HG03060 (cell line): Measurements from ENCODE around the gene SCGB1C1.
A peak's percentile ranks its signal among the peaks of the same experiment; 100 is the strongest.
"Not testable (repeated sequence)": the region's sequence is repeated elsewhere in the genome, so short reads cannot be mapped to it uniquely, and the experiment has no call there.

Experiments
- ATAC-seq: cut with Tn5 transposase; IDR thresholded peaks from one replicate; pipeline ENCODE4 v1.9.1; 2021; ENCODE audit warnings: low read depth, moderate number of reproducible peaks; ENCODE audit not compliant: unreplicated experiment

Gene SCGB1C1

DNA sequence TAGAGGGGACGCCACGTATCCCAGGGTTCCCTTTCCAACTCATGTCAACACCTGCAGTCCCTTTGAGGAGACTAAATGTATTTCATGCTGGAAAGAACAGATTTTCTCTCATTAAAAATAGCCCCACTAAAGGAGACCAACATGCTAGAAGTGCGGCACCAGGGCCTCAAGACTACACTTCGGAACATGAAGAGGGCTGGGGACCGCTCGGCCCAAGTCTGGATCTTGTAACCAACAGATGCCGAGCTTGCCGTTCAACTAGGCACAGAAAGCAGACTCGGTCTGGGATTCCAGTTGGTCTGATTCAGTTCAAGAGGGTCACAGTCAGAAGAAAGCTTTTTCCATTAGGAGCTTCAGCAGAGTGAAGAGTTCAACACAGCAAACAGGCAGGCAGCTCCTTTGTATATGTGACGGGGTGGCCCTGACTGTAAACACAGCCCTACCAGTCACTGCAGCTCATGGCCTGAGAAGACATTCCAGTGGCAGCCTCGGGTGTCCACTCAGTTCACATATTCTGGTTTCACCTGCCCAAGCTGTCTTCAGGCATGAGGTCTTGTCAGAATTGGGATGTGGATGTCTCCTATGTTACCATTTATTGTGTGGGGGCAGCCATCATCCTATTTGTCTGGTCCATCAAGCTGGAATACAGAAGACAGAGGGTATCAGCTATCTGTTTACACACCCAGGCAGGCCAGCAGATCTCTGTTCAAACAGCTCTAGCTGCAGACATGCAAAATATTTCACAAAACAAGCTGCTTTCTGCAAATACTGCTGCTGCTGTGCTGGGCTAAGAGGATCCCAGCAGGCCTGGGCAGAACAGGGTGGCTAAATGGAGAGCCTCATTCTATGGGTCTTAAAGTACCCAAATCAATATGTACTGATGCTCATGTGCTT, 23.4 kb downstream of the SCGB1C1 start:
- no peak for ATAC-seq

DNA sequence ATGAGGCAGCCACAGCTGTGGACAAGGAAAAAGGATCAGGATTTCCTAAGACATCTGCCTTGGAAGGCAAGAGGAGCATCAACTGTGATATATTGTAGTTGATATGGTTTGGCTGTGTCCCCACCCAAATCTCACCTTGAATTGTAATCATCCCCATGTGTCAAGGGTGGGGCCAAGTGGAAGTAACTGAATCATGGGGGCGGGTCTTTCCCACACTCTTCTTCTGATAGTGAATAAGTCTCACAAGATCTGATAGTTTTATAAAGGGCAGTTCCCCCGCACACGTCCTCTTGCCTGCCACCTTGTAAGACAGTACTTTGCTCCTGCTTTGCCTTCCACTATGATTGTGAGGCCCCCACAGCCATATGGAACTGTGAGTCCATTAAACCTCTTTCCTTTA, 24.8 kb downstream of the SCGB1C1 start:
- no peak for ATAC-seq

DNA sequence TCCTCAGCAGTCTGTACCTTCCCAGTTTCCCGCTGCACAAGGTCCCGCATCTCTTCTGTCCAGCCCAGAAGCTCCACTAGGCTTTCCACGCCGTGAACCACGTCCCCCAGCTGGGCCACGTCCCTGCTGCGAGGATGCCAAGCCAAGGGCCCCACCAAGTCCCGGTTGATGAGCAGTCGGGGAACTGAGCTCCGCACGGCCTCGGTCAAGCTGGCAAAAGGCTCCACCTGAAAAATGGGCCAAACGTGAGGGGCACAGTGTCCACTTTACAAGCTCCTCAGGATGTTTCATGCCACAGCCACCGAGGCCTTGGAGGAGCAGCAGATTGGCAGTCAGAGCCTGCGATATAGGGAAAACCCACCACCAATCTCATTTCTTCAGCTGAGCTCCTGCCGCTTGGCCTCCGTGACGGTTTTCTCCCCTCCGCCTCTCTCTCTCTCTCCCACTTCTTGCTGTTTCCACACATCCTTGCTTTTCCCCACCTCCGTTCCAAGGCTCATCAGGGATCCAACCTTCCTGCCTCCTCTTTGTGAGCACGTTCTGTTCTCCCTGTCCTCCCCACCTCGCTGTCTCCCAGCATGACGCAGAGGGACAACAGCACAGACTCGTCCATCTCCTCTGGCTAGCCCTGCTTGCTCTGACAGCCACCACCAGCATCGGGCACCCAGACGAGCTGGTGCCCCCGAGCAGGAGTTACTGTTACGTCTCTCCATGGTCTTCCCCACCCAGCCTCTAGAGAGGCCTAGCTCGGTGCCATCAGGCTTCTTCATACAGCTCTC, 26.1 kb downstream of the SCGB1C1 start:
- ATAC-seq, result no peak

DNA sequence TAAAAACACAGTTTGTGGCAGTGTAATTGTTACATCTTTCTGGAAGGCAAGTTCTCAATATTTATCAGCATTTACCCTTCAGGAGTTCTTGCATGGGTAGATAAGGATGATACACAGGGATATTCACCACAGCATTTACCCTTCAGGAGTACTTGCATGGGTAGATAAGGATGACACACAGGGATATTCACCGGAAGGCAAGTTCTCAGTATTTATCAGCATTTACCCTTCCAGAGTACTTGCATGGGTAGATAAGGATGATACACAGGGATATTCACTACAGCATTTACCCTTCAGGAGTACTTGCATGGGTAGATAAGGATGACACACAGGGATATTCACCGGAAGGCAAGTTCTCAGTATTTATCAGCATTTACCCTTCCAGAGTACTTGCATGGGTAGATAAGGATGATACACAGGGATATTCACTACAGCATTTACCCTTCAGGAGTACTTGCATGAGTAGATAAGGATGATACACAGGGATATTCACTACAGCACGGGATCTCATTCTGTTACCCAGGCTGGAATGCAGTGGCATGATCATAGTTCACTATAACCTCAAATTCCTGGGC, 27.9 kb downstream of the SCGB1C1 start:
- ATAC-seq, result not testable (repeated sequence)

DNA sequence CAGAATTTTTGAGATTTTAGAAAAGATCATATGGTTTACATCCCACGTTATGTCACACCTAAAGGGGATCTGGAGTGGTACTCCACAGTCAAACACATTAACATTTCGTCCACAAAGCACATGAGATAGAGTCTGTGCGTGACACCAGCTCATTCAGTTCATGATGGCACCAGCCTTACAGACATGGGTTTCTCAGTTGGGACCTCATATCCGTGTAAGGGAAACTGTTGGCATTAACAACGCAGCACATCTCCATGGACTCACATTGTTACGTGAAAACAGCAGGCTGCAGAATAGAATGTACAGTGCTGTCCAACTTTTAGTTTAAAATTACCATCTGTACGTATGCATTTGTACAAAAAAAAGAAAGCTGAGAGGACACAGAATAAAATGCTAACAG, 28.7 kb downstream of the SCGB1C1 start:
- ATAC-seq, result no peak

DNA sequence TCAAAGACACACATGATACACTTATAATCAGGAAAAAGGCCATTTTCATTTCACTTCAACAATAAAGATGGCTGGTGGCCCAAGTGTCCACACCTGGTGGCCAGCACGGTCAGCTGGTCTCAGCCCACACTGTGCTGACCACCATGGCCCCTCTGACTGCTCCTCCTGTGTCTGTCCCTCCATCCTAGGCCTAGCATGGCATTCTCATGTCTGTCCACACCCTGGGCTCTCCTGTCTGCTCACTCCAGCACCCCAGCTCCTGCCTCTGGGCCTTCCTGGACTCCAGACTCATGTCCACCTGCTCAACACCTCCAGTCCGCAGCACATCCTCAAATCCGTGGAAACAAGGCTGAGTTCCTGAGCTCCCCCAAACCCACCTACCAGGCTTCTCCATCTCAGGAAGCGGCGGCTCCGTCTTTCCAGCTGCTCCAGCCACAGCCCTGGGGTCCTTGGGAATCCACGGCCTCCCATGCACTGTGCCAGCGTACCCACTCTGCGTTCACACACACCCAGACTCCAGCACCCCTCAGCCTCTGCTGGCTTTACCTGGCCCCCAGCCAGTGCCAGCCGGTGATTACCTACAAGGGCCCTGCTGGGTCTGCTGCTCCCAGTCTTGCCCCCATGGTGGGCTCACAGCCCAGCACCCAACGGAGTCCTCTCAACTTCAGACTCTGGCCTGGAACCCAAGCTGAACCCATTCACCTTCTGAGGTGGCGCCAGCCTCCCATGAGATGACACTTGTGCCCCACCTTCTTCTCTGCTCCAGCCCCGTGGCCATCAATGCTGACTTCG, 29.3 kb downstream of the SCGB1C1 start:
- no peak for ATAC-seq

DNA sequence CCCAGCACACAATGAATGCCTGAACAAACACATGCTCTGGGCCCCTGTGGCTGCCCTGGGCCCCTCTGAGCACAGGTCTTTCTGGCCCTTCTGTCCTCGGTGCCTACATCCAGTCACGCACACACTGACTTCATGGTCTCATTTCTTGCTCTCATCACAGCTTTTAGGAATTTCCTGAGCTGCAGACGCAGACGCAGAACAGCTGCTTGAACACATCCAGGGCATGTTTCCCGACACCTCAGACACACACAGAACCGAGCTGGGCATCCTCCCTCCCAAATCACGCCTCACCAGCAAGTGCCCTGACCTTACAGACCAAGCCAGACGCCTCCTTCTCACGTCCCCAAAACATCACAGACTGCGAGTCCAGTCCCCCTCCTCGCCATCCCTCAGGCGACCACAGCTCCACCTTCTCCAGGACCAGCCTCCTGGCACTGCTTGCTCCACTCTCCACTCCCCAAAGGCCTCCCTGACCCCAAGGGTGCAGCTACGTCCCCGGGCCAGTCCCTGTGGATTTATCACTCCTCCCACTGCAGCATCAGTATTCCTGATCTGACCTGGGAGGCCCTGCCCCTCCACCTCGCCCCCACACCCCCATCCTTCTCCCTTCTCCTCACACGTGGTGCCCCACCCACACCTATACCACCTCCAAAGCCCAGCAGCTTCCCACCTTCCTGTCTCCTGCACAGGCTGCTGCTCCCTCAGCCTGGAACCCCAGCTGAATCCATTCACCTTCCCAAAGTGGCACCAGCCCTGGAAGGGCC, 30.3 kb downstream of the SCGB1C1 start:
- ATAC-seq, result no peak

DNA sequence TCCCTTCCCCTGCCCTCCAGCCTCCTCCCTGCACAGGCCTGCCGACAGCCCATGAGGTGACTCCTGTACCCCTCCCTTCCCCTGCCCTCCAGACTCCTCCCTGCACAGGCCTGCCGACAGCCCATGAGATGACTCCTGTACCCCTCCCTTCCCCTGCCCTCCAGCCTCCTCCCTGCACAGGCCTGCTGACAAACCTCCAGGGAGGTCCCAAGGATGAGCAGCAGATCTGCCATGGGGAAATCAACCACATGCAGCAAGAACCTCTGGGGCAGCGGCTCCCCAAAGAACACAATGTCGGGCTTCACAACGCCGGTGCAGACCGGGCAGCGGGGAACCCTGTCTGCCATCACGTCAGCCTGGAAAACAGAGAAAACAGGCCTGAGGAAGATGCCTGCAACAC, 31.0 kb downstream of the SCGB1C1 start:
- ATAC-seq, result no peak

DNA sequence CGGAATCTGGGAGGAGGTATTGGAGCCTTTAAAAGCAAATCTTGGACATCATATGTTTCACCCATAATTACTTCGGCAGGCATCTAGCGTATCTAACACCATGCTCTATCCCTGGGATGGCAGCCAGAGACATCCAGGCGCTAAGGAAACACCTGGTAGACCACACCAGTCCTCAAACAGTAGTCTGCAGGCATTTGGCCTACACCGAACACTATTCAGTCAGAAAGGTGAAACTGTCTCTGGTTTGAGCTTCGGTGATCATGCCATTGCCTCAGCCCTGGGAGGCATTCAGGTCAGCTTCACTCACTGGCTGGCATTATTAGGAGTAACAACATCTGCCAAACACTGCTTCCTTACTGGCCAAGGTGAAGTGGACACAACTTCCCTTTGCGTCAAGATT, 31.5 kb downstream of the SCGB1C1 start:
- ATAC-seq, result no peak

DNA sequence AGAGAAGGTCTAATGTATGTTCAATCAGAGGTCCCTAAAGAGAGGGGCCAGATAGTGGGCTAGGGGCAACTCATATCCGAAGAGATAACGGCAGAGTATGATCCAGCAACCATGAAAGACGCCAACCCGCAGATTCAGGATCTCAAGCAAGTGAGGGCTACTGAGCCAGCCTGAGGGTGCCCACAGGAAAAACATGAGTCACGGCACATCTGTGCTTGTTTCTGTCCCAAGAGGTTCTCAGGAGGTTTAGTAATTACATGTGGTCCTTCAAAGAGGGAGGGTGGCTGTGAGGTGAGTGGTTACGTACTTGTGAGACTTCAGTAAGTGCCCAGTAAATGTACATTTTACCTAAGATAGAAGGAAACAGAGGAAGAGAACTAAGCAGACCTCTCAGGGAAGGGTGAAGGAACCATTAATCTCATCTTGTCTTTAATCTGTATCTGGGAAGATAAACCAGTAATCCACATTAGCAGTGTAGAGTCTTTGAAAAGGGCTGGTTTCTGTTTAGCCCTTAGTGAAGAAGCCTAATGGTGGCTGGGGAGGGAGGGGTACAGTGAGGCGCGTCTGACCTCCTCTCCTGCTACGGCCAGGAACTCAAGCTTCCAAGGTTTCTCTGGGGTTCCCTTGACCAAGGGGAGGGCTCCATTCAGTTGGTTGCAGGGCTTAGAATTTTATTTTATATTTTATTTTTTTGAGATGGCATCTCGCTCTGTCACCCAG, 33.0 kb downstream of the SCGB1C1 start:
- ATAC-seq, result no peak

DNA sequence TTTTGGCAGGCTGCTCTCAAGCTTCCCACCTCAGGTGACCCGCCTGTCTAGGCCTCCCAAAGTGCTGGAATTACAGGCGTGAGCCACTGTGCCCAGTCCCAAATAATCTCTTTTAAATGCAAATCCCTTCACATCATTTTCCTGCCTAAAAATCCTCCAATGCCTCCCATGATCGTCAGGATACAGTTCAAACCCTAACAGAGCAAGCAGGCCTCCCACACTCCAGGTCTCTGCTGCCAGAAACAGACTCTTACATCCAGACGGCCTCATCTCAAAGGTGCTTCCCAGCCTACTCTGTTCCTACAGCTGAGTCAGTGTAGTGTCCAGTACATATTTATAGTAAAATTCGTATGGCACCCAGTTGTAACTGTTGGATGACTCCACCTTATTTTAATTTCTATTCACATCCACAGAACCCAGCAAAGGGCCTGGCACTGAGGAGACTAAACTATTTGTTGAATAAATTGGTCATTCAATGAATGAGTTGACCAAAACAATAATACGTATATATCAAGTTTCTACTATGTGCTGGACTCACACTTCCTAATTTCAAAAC, 35.0 kb downstream of the SCGB1C1 start:
- ATAC-seq, result no peak

DNA sequence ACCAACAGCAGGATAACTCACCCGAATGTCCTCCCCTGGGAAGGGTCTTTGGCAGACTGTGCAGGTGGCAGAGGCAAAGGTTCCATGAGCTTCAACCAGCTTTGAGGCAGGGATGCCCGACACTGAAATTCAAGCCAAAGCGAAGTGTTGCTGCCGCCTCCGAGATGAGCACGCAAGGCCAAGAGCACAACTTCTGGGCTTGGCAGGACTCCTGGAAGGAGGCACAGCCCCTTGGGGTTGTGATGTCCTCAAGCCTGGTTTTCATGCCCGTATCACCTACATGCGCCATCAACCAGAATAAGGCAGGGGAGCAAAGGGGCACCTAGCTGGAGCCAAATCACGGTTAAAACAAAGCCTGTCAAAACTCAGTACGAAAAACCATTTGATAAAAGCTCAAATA, 37.6 kb downstream of the SCGB1C1 start:
- no peak for ATAC-seq

DNA sequence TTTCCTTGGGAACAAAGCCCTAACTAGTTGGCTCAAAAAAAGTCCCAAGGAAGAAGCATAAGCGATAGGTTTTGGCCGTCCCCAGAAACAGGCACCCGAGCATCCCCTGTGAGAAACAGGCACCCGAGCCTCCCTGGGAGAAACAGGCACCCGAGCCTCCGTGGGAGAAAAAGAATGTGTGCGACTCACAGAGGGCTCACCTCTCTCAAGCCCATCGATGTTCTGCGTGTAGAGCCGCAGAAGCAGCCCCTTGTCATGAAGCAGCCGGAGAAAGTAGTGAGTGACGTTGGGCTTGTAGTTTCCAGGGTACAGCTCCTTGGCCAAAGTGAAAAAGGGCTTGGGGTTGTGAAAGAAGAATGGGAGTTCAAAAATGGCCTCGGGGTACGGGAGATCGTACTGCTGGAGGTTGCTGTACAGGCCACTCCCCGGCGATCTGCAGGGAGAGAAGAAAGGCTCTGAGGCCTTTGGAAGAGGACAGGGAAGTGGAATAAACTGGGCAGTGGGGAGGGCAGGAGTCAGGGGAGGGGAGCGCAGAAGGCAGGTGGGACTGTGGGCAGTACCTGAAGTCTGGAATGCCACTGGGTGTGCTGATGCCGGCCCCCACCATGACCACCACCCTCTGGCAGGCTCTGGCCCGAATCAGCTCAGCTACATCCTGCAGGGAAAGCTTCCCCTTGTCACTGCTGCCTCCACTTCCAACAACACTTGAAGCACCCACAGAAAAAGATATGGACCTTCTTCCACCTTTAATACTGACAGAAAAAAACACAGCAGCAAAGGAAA, 40.1 kb downstream of the SCGB1C1 start:
- ATAC-seq, result no peak

DNA sequence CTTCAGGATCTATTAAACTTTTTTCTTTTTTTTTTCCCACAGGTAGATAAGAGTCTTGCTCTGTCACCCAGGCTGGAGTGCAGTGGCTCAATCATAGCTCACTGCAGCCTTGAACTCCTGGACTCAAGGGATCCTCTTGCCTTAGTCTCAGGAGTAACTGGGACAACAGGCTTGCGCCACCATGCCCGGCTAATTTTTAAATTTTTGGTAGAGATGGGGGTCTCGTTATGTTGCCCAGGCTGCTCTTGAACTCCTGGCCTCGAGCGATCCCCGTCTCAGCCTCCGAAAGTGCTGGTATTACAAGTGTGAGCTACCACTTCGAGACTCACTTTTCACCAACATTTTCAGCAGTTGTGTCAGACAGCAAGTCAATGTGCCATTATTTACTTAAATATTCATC, 42.3 kb downstream of the SCGB1C1 start:
- ATAC-seq, result no peak

DNA sequence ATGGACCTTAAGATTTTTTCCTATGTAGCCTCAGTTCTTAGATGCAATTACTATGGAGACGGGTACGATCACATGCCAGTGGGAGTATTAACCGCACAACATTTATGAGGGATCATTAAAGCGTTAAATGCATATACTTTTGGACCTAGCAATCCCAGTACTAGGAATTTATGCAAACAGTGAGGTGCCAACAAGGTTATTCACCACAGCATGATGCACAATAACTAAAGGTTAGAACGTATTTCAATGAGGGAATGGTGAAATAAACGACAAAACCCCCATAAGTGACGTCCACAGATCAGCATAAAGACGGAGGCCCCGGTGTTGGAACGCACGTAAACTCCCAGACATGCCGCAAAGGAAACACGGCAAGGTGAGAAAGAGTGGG, 42.7 kb downstream of the SCGB1C1 start:
- ATAC-seq, result peak; percentile 10

DNA sequence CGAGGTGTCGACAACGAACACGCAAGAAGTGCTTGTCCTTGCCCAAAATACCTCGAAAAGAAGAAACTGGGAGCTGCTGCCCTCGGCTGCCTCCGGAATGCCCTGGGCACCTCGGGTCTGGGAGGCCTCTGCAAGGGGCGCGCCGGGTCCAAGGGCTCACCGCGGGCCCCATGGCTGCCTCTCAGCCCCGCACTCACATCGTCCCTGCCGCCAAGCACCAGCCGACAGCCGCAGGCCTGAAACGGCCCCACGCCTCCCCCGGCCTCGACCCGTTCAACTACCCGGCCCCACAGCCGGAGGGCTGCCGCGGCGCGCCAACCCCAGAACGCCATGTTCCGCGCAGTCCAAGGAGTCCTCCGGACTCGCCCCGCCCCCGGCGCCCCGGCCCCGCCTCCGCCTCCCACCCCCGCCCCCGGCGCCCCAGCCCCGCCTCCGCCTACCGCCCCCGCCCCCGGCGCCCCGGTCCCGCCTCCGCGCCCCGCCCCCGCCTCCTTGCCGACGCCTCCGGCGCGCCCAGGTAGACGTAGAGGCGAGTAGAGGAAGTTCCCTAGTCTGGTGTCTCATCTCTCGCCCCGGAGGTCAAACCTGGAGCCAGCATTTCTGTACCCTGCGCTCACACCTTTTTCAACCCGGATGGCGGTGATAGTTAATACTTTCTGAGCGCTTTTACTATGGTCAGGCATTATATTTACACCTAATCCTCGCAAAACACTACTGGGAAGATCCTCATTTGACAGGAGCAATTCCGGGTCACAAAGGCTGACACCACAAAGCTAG, 43.3 kb downstream of the SCGB1C1 start, which contains the start of gene SIRT3:
Gene SIRT3 (minus strand): TSS at position 346 of the 777 bp plus-strand sequence. CDS start 14 bp downstream, at position 332.
- ATAC-seq, result peak; percentile 41
